Thyroid gland (tissue), 4 donors: Measurements from ENCODE around the gene ARHGAP18. TPM values are rescaled to one million over a fixed set of nuclear protein-coding genes. Genes with fewer than 3 reads are reported as not detected.

Experiments
- DNase-seq, 2 donors: peaks; one replicate each; pipeline ENCODE4 v3.0.0-alpha.2; 2019
- H3K27ac ChIP-seq, 3 donors: fragments of 200-600 bp; sonication (generic); 1 replicate in 2 of 3; 2 replicates in 1 of 3; pipeline ENCODE4 v1.5.1; 2016 to 2019; ENCODE audit warnings: mild to moderate bottlenecking in 1 of 3, moderate library complexity in 1 of 3
- H3K27me3 ChIP-seq: fragments of 200-600 bp; sonication (generic); one replicate; pipeline ENCODE4 v1.5.1; 2019
- H3K36me3 ChIP-seq, 2 donors: fragments of 200-600 bp; sonication (generic); one replicate each; pipeline ENCODE4 v1.5.1; 2016 to 2019
- H3K4me1 ChIP-seq, 2 donors: fragments of 200-600 bp; sonication (generic); one replicate each; pipeline ENCODE4 v1.5.1; 2017 to 2019
- H3K4me3 ChIP-seq, 3 donors: fragments of 200-600 bp; sonication (generic); replicated peaks in 1 of 3; 1 replicate in 2 of 3; 2 replicates in 1 of 3; pipeline ENCODE4 v1.5.1; 2016; ENCODE audit warnings: mild to moderate bottlenecking in 1 of 3
- H3K9me3 ChIP-seq: fragments of 200-600 bp; sonication (generic); one replicate; pipeline ENCODE4 v1.5.1; 2017
- POLR2A ChIP-seq, 2 donors: fragments of 450-650 bp; IDR thresholded peaks; one replicate each; pipeline ENCODE4 v1.6.1; 2017; ENCODE audit warnings: antibody characterized with exemption in 2 of 2, mild to moderate bottlenecking in 2 of 2, moderate library complexity in 1 of 2
- WGBS, 2 donors: methylation state at CpG; one replicate each; pipeline ENCODE4 v1.1.5; 2017; 5-methylcytosine and 5-hydroxymethylcytosine counted together
- intact Hi-C: fragments of 100-400 bp; cut with DNase I; formaldehyde crosslinking; loops from one replicate; pipeline ENCODE4 v1.15.1; 2023
- total RNA-seq, 4 donors: library from RNA; depleted of rRNA; stranded (reverse); fragments of >200 nt; gene quantifications; one replicate each; pipeline ENCODE4 v1.2.3, GENCODE V29; 2016
- TF ChIP-seq, protein P1 (sequence below), 6 experiments: fragments of 200-600 bp in 3 of 6; fragments of 450-650 bp in 3 of 6; sonication (generic) in 3 of 6; IDR thresholded peaks; one replicate each; pipeline ENCODE4 v1.5.1; 2016 to 2019; ENCODE audit warnings: antibody characterized with exemption in 6 of 6, mild to moderate bottlenecking in 2 of 6, inconsistent platforms in 1 of 6, moderate library complexity in 1 of 6

ARHGAP18 gene
- total RNA-seq, 4 donors from 2014 or later: 26.5 to 31.6 (median 28.3) TPM

DNA sequence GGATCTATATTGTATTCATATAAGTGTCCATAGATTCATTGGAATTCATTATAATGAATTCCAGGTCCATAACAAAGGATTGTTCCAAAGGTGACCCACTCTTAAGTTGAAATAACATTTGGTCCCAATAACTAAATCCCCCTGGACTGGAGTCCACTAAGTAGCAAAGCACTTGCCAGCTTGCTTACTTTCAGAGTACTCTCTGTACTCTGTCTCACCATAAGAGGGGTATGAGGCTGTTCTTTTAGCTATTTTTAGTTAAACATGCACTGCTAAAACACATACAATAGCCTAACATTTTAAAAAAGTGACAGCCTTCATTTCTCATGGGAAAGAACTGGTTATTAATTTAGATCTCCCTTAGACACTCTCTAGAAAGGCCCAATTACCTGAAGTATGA lies 16.7 kb upstream of the ARHGAP18 start:
- H3K27ac ChIP-seq: no peak overlapping the region
- intact Hi-C loops: no loop called here
- DNase-seq: no peak
- H3K36me3 ChIP-seq: no peaks in the 10 kb centered on the region
- no peaks in the 10 kb centered on the region for H3K9me3 ChIP-seq
- H3K4me3 ChIP-seq: no peak overlapping the region
- no peaks in the 10 kb centered on the region for H3K27me3 ChIP-seq
- TF ChIP-seq, protein P1, sequence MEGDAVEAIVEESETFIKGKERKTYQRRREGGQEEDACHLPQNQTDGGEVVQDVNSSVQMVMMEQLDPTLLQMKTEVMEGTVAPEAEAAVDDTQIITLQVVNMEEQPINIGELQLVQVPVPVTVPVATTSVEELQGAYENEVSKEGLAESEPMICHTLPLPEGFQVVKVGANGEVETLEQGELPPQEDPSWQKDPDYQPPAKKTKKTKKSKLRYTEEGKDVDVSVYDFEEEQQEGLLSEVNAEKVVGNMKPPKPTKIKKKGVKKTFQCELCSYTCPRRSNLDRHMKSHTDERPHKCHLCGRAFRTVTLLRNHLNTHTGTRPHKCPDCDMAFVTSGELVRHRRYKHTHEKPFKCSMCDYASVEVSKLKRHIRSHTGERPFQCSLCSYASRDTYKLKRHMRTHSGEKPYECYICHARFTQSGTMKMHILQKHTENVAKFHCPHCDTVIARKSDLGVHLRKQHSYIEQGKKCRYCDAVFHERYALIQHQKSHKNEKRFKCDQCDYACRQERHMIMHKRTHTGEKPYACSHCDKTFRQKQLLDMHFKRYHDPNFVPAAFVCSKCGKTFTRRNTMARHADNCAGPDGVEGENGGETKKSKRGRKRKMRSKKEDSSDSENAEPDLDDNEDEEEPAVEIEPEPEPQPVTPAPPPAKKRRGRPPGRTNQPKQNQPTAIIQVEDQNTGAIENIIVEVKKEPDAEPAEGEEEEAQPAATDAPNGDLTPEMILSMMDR (IDR thresholded peaks at IDR 0.05): no peak
- TF ChIP-seq POLR2A (IDR thresholded peaks at IDR 0.05): no peak
- no peaks in the 10 kb centered on the region for H3K4me1 ChIP-seq

DNA sequence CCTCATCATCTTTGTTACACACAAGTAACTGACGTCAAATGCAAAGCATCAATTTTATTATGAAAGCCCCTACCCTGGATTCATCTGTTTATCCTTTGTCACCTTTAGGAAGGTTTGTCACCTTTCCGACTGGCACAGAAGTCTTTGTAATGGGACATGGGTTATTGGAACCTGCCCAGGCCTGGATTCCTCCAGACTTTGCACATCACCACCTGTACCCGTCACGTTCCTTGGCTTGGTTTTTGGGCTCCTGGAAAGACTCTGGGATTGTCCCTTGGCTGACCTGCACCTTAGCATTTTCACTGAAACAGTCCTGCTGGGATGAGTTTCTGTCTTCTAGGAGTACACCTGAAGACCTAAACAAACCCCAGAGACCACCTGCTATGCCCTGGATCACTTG lies 15.4 kb upstream of the ARHGAP18 start:
- no peak overlapping the region for H3K27ac ChIP-seq
- H3K4me3 ChIP-seq: no peak overlapping the region
- intact Hi-C loops: no loop called here
- no peaks in the 10 kb centered on the region for H3K4me1 ChIP-seq
- no peak for DNase-seq
- H3K27me3 ChIP-seq: no peaks in the 10 kb centered on the region
- no peaks in the 10 kb centered on the region for H3K9me3 ChIP-seq
- H3K36me3 ChIP-seq: no peaks in the 10 kb centered on the region
- TF ChIP-seq, protein P1 (IDR thresholded peaks at IDR 0.05): no peak
- TF ChIP-seq POLR2A (IDR thresholded peaks at IDR 0.05): no peak
- WGBS, 2 donors: 87 to 90% methylated on average over 4 of the region's 4 CpGs

- peaks cover 0 to 3% of the 10 kb centered on the region in 2 donors for H3K4me1 ChIP-seq
- intact Hi-C loops: no loop called here
- no peak overlapping the region for H3K4me3 ChIP-seq
- no peak for TF ChIP-seq POLR2A (IDR thresholded peaks at IDR 0.05)
- TF ChIP-seq, protein P1 (IDR thresholded peaks at IDR 0.05): no peak
- no peak overlapping the region for H3K27ac ChIP-seq
- no peaks in the 10 kb centered on the region for H3K9me3 ChIP-seq
- no peaks in the 10 kb centered on the region for H3K27me3 ChIP-seq
- no peaks in the 10 kb centered on the region for H3K36me3 ChIP-seq
- no peak for DNase-seq
- 74 to 83% methylated on average over 3 of the region's 3 CpGs for WGBS, 2 donors
Measured at GRCh38 chr6:129719692-129720091, 9.7 kb upstream of the ARHGAP18 start.

- Histone ChIP-seq H3K4me3 (no peak overlapping the region), H3K36me3 (no peaks in the 10 kb centered on the region), H3K27ac (peak overlapping the region in 1 of 3 donors; percentile 10), H3K27me3 (no peaks in the 10 kb centered on the region), H3K4me1 (peaks cover 0 to 3% of the 10 kb centered on the region in 2 donors), H3K9me3 (no peaks in the 10 kb centered on the region)
- 79 to 86% methylated on average over 5 of the region's 5 CpGs for WGBS, 2 donors
- TF ChIP-seq, protein P1 (IDR thresholded peaks at IDR 0.05): no peak
- TF ChIP-seq POLR2A (IDR thresholded peaks at IDR 0.05): no peak
- DNase-seq: no peak
- intact Hi-C loops: no loop called here
Measured at GRCh38 chr6:129717277-129717676, 7.3 kb upstream of the ARHGAP18 start.

- WGBS, 2 donors: 84 to 85% methylated on average over 4 of the region's 4 CpGs
- Histone ChIP-seq H3K4me1 (peaks cover 0 to 12% of the 10 kb centered on the region in 2 donors), H3K27me3 (no peaks in the 10 kb centered on the region), H3K4me3 (no peak overlapping the region), H3K36me3 (no peaks in the 10 kb centered on the region), H3K9me3 (no peaks in the 10 kb centered on the region), H3K27ac (no peak overlapping the region)
- intact Hi-C loops: no loop called here
- TF ChIP-seq POLR2A (IDR thresholded peaks at IDR 0.05): no peak
- TF ChIP-seq, protein P1 (IDR thresholded peaks at IDR 0.05): no peak
- DNase-seq: no peak
Measured at GRCh38 chr6:129713806-129714333, 3.9 kb upstream of the ARHGAP18 start.
